ENCODE data around the gene MET. TPM values are rescaled to one million over a fixed set of nuclear protein-coding genes. Genes with fewer than 3 reads are reported as not detected.
A peak's percentile ranks its signal among the peaks of the same experiment; 100 is the strongest.

Gene MET
- polyA plus RNA-seq, 4 donors, result 2.8 to 46.1 (median 39.8) TPM

DNA sequence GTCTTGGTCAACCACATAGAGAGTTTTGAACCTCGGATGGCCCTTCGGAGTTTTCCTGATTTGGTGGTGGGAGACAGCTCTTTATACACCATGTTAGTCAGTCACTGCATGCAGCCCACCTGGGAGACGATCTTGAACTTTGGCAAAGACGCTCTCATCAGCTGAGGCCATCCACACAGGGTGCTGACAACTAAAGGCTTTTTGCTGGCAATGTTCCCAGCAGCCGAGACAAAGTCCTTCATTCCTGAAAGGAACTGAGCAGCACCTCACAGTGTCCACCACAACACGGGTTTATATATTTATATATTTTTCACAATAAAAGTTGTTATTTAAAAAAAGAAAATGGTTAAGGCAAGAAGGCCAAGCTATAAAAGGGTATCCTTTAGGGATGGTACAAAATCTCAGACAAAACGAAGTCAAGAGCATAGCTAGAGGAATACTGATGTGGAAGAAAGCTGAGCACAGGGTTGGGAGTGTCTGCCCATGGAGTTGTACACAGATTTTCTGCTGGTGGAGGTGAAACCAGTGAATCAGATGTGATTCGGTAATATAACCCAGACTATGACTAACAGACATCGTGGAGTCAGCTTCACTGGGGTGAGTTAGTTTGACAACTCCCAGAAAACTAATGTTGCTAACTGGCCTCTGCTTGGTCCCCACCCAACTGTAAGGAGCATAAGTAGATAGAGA, 163.0 kb downstream of the MET start:
- DNase-seq (ENCODE audit: low read depth in 4 of 4, low spot score in 3 of 4), result peak in 1 of 4 donors; percentile 12

DNA sequence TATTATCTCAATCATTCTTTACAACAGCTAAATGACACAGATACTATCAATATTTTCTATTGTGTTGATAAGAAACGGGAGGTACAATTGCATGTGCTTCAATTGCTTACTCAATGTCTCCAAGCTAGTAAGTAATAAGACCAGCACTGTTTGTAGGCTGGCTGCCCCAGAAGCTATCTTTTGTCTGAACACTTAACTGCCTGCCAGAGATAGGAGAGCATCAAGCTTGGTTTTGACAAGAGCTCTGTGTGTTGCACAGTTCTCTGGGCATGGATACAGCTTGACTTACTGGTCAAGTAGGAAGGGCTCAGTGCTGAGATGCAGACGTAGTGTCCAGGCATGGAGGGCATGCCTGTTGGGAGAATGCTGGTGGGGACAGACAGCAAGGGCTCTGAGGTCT, 164.1 kb downstream of the MET start:
- no peak for DNase-seq (ENCODE audit: low read depth in 4 of 4, low spot score in 3 of 4)

DNA sequence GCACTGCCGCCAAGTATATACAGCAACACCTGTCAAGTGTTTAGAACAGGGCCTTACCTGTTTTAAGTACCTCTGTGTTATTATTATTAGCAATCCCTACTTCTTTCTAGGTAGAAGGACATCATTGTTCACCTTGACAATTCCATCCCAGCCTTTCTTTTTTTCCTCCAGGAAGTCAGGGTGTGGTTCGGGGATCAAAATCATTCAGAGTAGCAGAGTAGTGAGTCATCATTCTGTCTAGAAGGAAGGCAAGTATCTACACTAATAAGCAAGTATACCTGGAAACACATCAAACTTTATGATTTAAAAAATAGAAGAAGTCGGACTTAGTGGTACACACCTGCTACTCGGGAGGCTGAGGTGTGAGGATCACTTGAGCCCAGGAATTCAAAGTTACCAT, 164.9 kb downstream of the MET start:
- no peak for DNase-seq (ENCODE audit: low read depth in 4 of 4, low spot score in 3 of 4)

DNA sequence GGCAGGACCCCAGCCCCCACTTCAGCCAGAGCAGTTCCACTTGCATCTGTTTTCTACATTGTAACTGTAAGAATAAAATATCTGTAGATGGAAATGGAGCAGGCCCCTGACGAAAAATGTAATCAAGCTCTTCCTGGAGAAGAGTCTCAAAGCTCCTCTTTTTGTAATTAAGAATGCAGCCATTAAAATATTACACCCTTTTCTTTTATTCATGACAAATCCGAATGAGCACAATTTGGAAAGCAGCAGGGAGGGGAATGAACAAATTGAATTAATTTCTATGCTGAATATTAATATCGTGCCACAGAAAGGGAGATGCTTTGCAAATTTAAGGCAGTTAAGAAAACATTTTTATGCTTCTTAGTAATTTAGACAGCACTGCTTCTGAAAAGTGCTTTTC, 165.6 kb downstream of the MET start:
- no peak for DNase-seq (ENCODE audit: low read depth in 4 of 4, low spot score in 3 of 4)

DNA sequence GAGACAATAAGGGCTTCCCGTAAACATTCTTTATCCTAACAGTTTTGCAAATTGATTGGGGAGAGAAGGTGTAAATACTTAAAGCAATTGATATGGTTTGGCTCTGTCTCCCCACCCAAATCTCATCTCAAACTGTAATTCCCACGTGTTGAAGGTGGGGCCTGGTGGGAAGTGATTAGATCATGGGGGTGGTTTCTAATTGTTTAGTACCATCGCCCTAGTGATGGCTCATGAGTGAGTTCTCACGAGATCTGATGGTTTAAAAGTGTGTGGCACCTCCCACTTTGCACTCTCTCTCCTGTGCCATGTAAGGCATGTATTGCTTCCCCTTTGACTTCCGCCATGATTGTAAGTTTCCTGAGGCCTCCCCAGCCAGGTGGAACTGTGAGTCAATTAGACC, 168.3 kb downstream of the MET start:
- DNase-seq (ENCODE audit: low read depth in 4 of 4, low spot score in 3 of 4), result no peak

DNA sequence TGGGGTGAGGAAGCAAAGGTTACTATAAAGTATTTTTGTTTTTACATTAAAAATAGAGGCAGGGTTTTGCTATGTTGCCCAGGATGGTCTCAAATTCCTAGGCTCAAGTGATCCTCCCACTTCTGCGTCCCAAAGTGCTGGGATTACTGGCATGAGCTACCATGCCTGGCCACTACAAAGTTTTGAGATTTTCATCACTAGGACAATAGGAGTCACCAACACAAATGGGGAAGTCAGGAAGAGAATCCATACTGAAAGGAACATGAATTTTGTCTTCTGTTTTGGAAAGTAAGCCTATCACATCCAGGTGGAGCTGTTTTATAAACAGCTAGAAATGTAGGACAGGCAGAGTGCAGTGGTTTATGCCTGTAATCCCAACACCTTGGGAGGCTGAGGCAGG, 170.4 kb downstream of the MET start:
- DNase-seq (ENCODE audit: low read depth in 4 of 4, low spot score in 3 of 4), result no peak

DNA sequence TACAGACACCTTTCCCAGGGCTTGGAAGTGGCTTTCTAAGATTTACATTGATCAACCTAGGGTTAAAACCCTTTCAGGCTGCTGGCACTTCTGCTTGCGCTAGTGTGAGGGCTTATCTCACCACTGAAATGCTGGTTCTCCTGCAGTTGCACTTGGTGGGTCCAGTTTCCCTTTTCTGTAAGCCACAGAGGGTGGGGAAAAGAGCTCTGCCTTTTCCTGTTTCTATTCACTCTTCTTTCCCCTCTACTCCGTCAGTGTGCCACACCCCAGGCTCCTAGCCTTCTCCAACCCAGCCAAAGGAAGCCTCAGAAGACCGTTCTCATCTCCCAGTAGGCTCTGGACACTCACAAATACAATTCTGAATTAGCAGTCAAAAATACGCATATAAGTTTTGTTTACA, 171.4 kb downstream of the MET start:
- DNase-seq (ENCODE audit: low read depth in 4 of 4, low spot score in 3 of 4), result no peak

Other genes starting within 250 kb of the MET start
- 10 to 100 TPM; 28.8 to 33.6 (median 30.9) TPM for gene CAV2, start 172.5 kb upstream of the MET start, polyA plus RNA-seq (ENCODE audit: insufficient read length in 4 of 4)
- 10 to 100 TPM; 25.9 to 84.3 (median 38.3) TPM for gene CAV1, start 147.2 kb upstream of the MET start, polyA plus RNA-seq (ENCODE audit: insufficient read length in 4 of 4)
- gene CAPZA2, start 190.4 kb downstream of the MET start, polyA plus RNA-seq (ENCODE audit: insufficient read length in 4 of 4), result 100 to 1,000 TPM; 121 to 241 (median 184) TPM